Astrocyte (in vitro differentiated cells and primary cell): ENCODE results near the gene PTCH2. TPM values are rescaled to one million over a fixed set of nuclear protein-coding genes. Genes with fewer than 3 reads are reported as not detected.

Experiments
- DNase-seq: peaks from one replicate; pipeline ENCODE4 v3.0.0-alpha.2; 2010; ENCODE audit warnings: low read depth
- FAIRE-seq: peaks from 2 replicates; lab custom pipeline; 2011; peaks lifted over from hg19 to GRCh38; lab: Jason Lieb, UNC
- H2AFZ ChIP-seq: 2 replicates; pipeline ENCODE4 v1.6.0; 2012; ENCODE audit warnings: low read depth, low read length, inconsistent platforms
- H3K27ac ChIP-seq: 2 replicates; pipeline ENCODE4 v1.5.1; 2011; ENCODE audit warnings: low read depth, low read length, inconsistent platforms
- H3K27me3 ChIP-seq: 2 replicates; pipeline ENCODE4 v1.6.0; 2011; ENCODE audit warnings: low read length, inconsistent platforms; ENCODE audit not compliant: insufficient read depth
- H3K36me3 ChIP-seq: 2 replicates; pipeline ENCODE4 v1.5.1; 2011; ENCODE audit warnings: low read length, inconsistent platforms; ENCODE audit not compliant: insufficient read depth
- H3K4me1 ChIP-seq: 2 replicates; pipeline ENCODE4 v1.5.1; 2011; ENCODE audit warnings: low read length, inconsistent platforms; ENCODE audit not compliant: insufficient read depth
- H3K4me2 ChIP-seq: 2 replicates; pipeline ENCODE4 v1.6.0; 2012; ENCODE audit warnings: low read length, inconsistent platforms
- H3K4me3 ChIP-seq: 2 replicates; pipeline ENCODE4 v1.5.1; 2011; ENCODE audit warnings: low read depth, mild to moderate bottlenecking, low read length, inconsistent platforms; ENCODE audit not compliant: insufficient read depth
- H3K79me2 ChIP-seq: 2 replicates; pipeline ENCODE4 v1.6.0; 2012; ENCODE audit warnings: mild to moderate bottlenecking, low read length, inconsistent platforms; ENCODE audit not compliant: insufficient read depth
- H3K9ac ChIP-seq: 2 replicates; pipeline ENCODE4 v1.6.0; 2012; ENCODE audit warnings: mild to moderate bottlenecking, low read length, inconsistent platforms
- H3K9me3 ChIP-seq: 2 replicates; pipeline ENCODE4 v1.5.1; 2012; ENCODE audit warnings: low read depth, mild to moderate bottlenecking, low read length, inconsistent platforms; ENCODE audit not compliant: insufficient read depth
- H4K20me1 ChIP-seq: 2 replicates; pipeline ENCODE4 v1.6.0; 2012; ENCODE audit warnings: low read length, inconsistent platforms; ENCODE audit not compliant: insufficient read depth
- H3K27ac Mint-ChIP-seq: one replicate; pipeline ENCODE4 v1.8.0; 2021; ENCODE audit warnings: mild to moderate bottlenecking, mixed read lengths; ENCODE audit not compliant: unreplicated experiment
- H3K27me3 Mint-ChIP-seq: one replicate; pipeline ENCODE4 v1.8.0; 2021; ENCODE audit warnings: low read depth, mixed read lengths; ENCODE audit not compliant: unreplicated experiment
- H3K36me3 Mint-ChIP-seq: one replicate; pipeline ENCODE4 v1.8.0; 2021; ENCODE audit warnings: low read depth, mixed read lengths; ENCODE audit not compliant: unreplicated experiment
- H3K4me1 Mint-ChIP-seq: one replicate; pipeline ENCODE4 v1.8.0; 2021; ENCODE audit warnings: low read depth, mixed read lengths; ENCODE audit not compliant: unreplicated experiment
- H3K4me3 Mint-ChIP-seq: one replicate; pipeline ENCODE4 v1.8.0; 2021; ENCODE audit warnings: mild to moderate bottlenecking, moderate library complexity, mixed read lengths; ENCODE audit not compliant: unreplicated experiment
- H3K9me3 Mint-ChIP-seq: one replicate; pipeline ENCODE4 v1.8.0; 2021; ENCODE audit warnings: mild to moderate bottlenecking, mixed read lengths; ENCODE audit not compliant: unreplicated experiment
- EZH2 ChIP-seq: IDR thresholded peaks from 2 replicates; pipeline ENCODE4 v1.6.1; 2012; ENCODE audit warnings: mild to moderate bottlenecking, low read length, inconsistent platforms; ENCODE audit not compliant: insufficient read depth
- total RNA-seq: library from RNA; stranded (reverse); gene quantifications from 2 replicates; pipeline ENCODE4 v1.2.1, GENCODE V29; 2021
- TF ChIP-seq, protein P1 (sequence below): IDR thresholded peaks from 2 replicates; pipeline ENCODE4 v1.5.1; 2011; ENCODE audit warnings: low read depth, mild to moderate bottlenecking, inconsistent platforms, low read length, moderate library complexity; ENCODE audit not compliant: insufficient read depth

The PTCH2 gene
- total RNA-seq, 1 donor from 2014 or later = 0.89 TPM

DNA sequence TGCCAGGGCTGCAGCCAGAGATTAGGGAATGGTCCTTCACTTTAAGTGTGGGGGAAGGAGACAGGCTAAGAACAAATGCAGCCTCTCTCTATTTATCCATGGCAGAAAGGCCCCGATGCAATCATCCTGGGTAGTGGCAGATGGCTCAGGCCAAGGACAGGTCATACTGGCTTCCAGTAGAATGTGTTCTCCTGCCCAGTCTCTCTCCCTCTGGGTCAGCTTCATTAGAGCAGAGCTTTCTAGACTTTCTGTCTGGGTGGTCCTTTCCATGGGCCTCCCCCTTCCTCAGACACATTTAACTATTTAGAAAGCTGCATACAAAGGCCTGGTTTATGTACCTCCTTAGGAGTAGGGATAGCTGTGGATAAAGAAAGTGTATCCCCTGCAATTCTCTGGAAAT, 4.8 kb upstream of the PTCH2 start:
- peaks cover 4% of the 10 kb centered on the region for H3K27me3 Mint-ChIP-seq
- H3K9me3 Mint-ChIP-seq = peaks cover 2% of the 10 kb centered on the region
- no peaks in the 10 kb centered on the region for H3K4me1 Mint-ChIP-seq
- Histone ChIP-seq H3K9me3 (no peaks in the 10 kb centered on the region), H3K79me2 (no peaks in the 10 kb centered on the region), H3K27ac (no peak overlapping the region), H2AFZ (no peak overlapping the region), H4K20me1 (no peaks in the 10 kb centered on the region), H3K9ac (no peak overlapping the region), H3K27me3 (no peaks in the 10 kb centered on the region), H3K4me3 (no peak overlapping the region), H3K4me2 (no peak overlapping the region), H3K36me3 (no peaks in the 10 kb centered on the region), H3K4me1 (no peaks in the 10 kb centered on the region)
- peaks cover 23% of the 10 kb centered on the region for H3K36me3 Mint-ChIP-seq
- no peak for FAIRE-seq
- H3K27ac Mint-ChIP-seq = no peak overlapping the region
- DNase-seq = no peak
- TF ChIP-seq, protein P1, sequence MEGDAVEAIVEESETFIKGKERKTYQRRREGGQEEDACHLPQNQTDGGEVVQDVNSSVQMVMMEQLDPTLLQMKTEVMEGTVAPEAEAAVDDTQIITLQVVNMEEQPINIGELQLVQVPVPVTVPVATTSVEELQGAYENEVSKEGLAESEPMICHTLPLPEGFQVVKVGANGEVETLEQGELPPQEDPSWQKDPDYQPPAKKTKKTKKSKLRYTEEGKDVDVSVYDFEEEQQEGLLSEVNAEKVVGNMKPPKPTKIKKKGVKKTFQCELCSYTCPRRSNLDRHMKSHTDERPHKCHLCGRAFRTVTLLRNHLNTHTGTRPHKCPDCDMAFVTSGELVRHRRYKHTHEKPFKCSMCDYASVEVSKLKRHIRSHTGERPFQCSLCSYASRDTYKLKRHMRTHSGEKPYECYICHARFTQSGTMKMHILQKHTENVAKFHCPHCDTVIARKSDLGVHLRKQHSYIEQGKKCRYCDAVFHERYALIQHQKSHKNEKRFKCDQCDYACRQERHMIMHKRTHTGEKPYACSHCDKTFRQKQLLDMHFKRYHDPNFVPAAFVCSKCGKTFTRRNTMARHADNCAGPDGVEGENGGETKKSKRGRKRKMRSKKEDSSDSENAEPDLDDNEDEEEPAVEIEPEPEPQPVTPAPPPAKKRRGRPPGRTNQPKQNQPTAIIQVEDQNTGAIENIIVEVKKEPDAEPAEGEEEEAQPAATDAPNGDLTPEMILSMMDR = no peak
- TF ChIP-seq EZH2 = no peak
- no peak overlapping the region for H3K4me3 Mint-ChIP-seq

DNA sequence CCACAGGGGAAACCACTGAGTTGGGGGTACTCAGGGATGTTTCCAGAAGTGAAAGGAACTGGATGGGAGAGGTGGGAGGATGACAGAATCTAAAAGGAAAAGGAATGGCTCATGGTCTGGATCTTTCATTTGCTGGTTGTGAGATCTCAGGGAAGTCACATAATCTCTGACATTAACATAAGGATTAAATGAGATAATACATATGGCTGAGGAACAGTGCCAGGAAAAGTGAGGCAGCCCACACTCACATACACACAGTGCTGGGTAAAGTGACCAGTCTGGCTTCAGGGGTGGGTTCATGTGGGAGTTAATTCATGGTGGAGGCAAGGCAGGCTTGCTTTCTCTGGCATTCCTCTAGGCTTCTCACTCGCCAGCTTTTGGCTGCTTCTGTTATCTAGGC, 3.9 kb upstream of the PTCH2 start:
- Histone ChIP-seq H3K79me2 (no peaks in the 10 kb centered on the region), H3K36me3 (no peaks in the 10 kb centered on the region), H3K4me1 (peaks cover 4% of the 10 kb centered on the region), H3K27ac (no peak overlapping the region), H3K4me2 (no peak overlapping the region), H3K9me3 (no peaks in the 10 kb centered on the region), H2AFZ (no peak overlapping the region), H3K9ac (no peak overlapping the region), H4K20me1 (no peaks in the 10 kb centered on the region), H3K27me3 (no peaks in the 10 kb centered on the region), H3K4me3 (no peak overlapping the region)
- Mint-ChIP-seq H3K36me3 (peaks cover 21% of the 10 kb centered on the region), H3K27me3 (peaks cover 4% of the 10 kb centered on the region), H3K9me3 (peaks cover 2% of the 10 kb centered on the region), H3K4me1 (no peaks in the 10 kb centered on the region), H3K27ac (no peak overlapping the region), H3K4me3 (no peak overlapping the region)
- no peak for TF ChIP-seq EZH2
- TF ChIP-seq, protein P1 = no peak
- FAIRE-seq (no peak), DNase-seq (no peak)

DNA sequence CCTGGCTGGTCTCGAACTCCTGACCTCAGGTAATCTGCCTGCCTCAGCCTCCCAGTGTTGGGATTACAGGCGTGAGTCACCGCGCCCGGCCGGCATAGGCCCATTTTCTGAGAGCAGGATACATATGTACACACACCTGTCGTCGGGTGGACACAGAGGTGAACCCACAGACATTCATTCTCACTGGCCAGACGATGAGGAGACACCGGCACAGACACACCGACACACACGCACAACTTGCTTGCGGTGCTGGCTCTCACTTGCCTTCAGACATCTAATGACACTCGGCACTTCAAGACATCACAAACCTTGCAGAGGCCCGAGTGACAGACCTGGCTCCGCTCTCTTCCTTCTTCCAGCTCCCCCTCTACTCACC, 579 bp downstream of the PTCH2 start:
- H3K36me3 ChIP-seq = no peaks in the 10 kb centered on the region
- H3K4me1 Mint-ChIP-seq = no peaks in the 10 kb centered on the region
- H3K4me1 ChIP-seq = peaks cover 4% of the 10 kb centered on the region
- H3K9me3 ChIP-seq = no peaks in the 10 kb centered on the region
- FAIRE-seq = no peak
- no peak overlapping the region for H3K27ac ChIP-seq
- DNase-seq = peak; percentile 13
- H3K4me3 Mint-ChIP-seq = peak overlapping the region; percentile 83
- no peaks in the 10 kb centered on the region for H4K20me1 ChIP-seq
- H3K27me3 Mint-ChIP-seq = peaks cover 4% of the 10 kb centered on the region
- no peaks in the 10 kb centered on the region for H3K27me3 ChIP-seq
- H3K9ac ChIP-seq = peak overlapping the region; percentile 73
- TF ChIP-seq, protein P1 = no peak
- no peak for TF ChIP-seq EZH2
- peaks cover 1% of the 10 kb centered on the region for H3K36me3 Mint-ChIP-seq
- H3K27ac Mint-ChIP-seq = peak overlapping the region; percentile 18
- H3K4me2 ChIP-seq = peak overlapping the region; percentile 94
- H3K4me3 ChIP-seq = peak overlapping the region; percentile 51
- H3K79me2 ChIP-seq = no peaks in the 10 kb centered on the region
- peaks cover 2% of the 10 kb centered on the region for H3K9me3 Mint-ChIP-seq
- H2AFZ ChIP-seq = peak overlapping the region; percentile 59
